ENCODE results near the gene ERP29. TPM values are rescaled to one million over a fixed set of nuclear protein-coding genes. Genes with fewer than 3 reads are reported as not detected.

Gene ERP29
- total and polyA plus RNA-seq, 4 donors, result 60.9 to 150 (median 115) TPM

GRCh38 chr12:112022241-112023016 lies 9.2 kb downstream of the ERP29 start:
- no peak for ATAC-seq (ENCODE audit: insufficient read depth, low FRiP score)
- no peaks in the 10 kb centered on the region for H3K27me3 ChIP-seq (ENCODE audit: control insufficient read depth in 3 of 3, insufficient read depth in 3 of 3, low read length in 2 of 3)
- H3K9ac ChIP-seq (ENCODE audit: insufficient read depth in 1 of 2, low read length in 2 of 2), result no peak overlapping the region
- H3K9me3 ChIP-seq (ENCODE audit: control insufficient read depth in 4 of 4, insufficient read depth in 3 of 4, low read length in 3 of 4), result no peaks in the 10 kb centered on the region
- no peak for DNase-seq
- no peak overlapping the region for H3K27ac ChIP-seq (ENCODE audit: low read depth in 1 of 2, low read length in 1 of 2)
- TF ChIP-seq CTCF (IDR thresholded peaks at IDR 0.05; ENCODE audit: control extremely low read depth, extremely low read depth), result no peak
- peaks cover 19 to 45% (median 23%) of the 10 kb centered on the region in 4 donors for H3K36me3 ChIP-seq (ENCODE audit: control insufficient read depth in 4 of 4, insufficient read depth in 4 of 4, low read length in 4 of 4)
- WGBS, 2 donors, result 80 to 90% methylated on average over 11 of the region's 11 CpGs
- no peak overlapping the region for H3K4me3 ChIP-seq
- H3K4me1 ChIP-seq (ENCODE audit: control insufficient read depth in 5 of 5, insufficient read depth in 5 of 5, low read length in 5 of 5), result no peaks in the 10 kb centered on the region

- DNase-seq (no peak), ATAC-seq (ENCODE audit: insufficient read depth, low FRiP score) (no peak)
- Histone ChIP-seq H3K36me3 (ENCODE audit: control insufficient read depth in 4 of 4, insufficient read depth in 4 of 4, low read length in 4 of 4) (peaks cover 21 to 43% (median 24%) of the 10 kb centered on the region in 4 donors), H3K27me3 (ENCODE audit: control insufficient read depth in 3 of 3, insufficient read depth in 3 of 3, low read length in 2 of 3) (no peaks in the 10 kb centered on the region), H3K27ac (ENCODE audit: low read depth in 1 of 2, low read length in 1 of 2) (no peak overlapping the region), H3K4me1 (ENCODE audit: control insufficient read depth in 5 of 5, insufficient read depth in 5 of 5, low read length in 5 of 5) (no peaks in the 10 kb centered on the region), H3K4me3 (no peak overlapping the region), H3K9me3 (ENCODE audit: control insufficient read depth in 4 of 4, insufficient read depth in 3 of 4, low read length in 3 of 4) (no peaks in the 10 kb centered on the region), H3K9ac (ENCODE audit: insufficient read depth in 1 of 2, low read length in 2 of 2) (no peak overlapping the region)
- no peak for TF ChIP-seq CTCF (IDR thresholded peaks at IDR 0.05; ENCODE audit: control extremely low read depth, extremely low read depth)
- WGBS, 2 donors, result 80 to 94% methylated on average over 4 of the region's 4 CpGs
Measured at GRCh38 chr12:112023759-112024396, 10.7 kb downstream of the ERP29 start.

- TF ChIP-seq CTCF (IDR thresholded peaks at IDR 0.05; ENCODE audit: control extremely low read depth, extremely low read depth), result no peak
- Histone ChIP-seq H3K4me3 (no peak overlapping the region), H3K36me3 (ENCODE audit: control insufficient read depth in 4 of 4, insufficient read depth in 4 of 4, low read length in 4 of 4) (peaks cover 15 to 43% (median 26%) of the 10 kb centered on the region in 4 donors), H3K9me3 (ENCODE audit: control insufficient read depth in 4 of 4, insufficient read depth in 3 of 4, low read length in 3 of 4) (no peaks in the 10 kb centered on the region), H3K27ac (ENCODE audit: low read depth in 1 of 2, low read length in 1 of 2) (no peak overlapping the region), H3K9ac (ENCODE audit: insufficient read depth in 1 of 2, low read length in 2 of 2) (no peak overlapping the region), H3K4me1 (ENCODE audit: control insufficient read depth in 5 of 5, insufficient read depth in 5 of 5, low read length in 5 of 5) (no peaks in the 10 kb centered on the region), H3K27me3 (ENCODE audit: control insufficient read depth in 3 of 3, insufficient read depth in 3 of 3, low read length in 2 of 3) (no peaks in the 10 kb centered on the region)
- 55 to 64% methylated on average over 4 of the region's 4 CpGs for WGBS, 2 donors
- ATAC-seq (ENCODE audit: insufficient read depth, low FRiP score) (no peak), DNase-seq (no peak)
Measured at GRCh38 chr12:112025808-112026375, 12.7 kb downstream of the ERP29 start.

Measured in lung (tissue), 12 donors.